Activated CD8-positive, alpha-beta T cell treated with anti-CD3 and anti-CD28 coated beads for 36 hours (primary cell): ENCODE measurements around the gene DKKL1. TPM values are rescaled to one million over a fixed set of nuclear protein-coding genes. Genes with fewer than 3 reads are reported as not detected.

Experiments used
- ATAC-seq: fragments of 200-7000 bp; cut with Tn5 transposase; one replicate; pipeline ENCODE4 v1.10.0; 2021; ENCODE audit warnings: mild to moderate bottlenecking, moderate library complexity
- CTCF ChIA-PET: fragments of 350-600 bp; sonication (Branson Sonifier 250); formaldehyde crosslinking; loops from one replicate; lab custom pipeline; 2021; ENCODE audit warnings: antibody characterized with exemption; lab: Charles Lee
- POLR2A ChIA-PET: fragments of 350-600 bp; sonication (Branson Sonifier 250); formaldehyde crosslinking; loops from one replicate; lab custom pipeline; 2021; ENCODE audit warnings: antibody characterized with exemption; lab: Charles Lee
- DNase-seq: peaks from one replicate; pipeline ENCODE4 v3.0.0-alpha.2; 2020
- H3K27ac Mint-ChIP-seq: one replicate; pipeline ENCODE4 v1.8.0; 2021; ENCODE audit warnings: mild to moderate bottlenecking, mixed read lengths
- H3K27me3 Mint-ChIP-seq: one replicate; pipeline ENCODE4 v1.8.0; 2021; ENCODE audit warnings: mixed read lengths
- H3K36me3 Mint-ChIP-seq: one replicate; pipeline ENCODE4 v1.8.0; 2021; ENCODE audit warnings: low read depth, mixed read lengths
- H3K4me1 Mint-ChIP-seq: one replicate; pipeline ENCODE4 v1.8.0; 2021; ENCODE audit warnings: low read depth, mixed read lengths
- H3K4me3 Mint-ChIP-seq: one replicate; pipeline ENCODE4 v1.8.0; 2021; ENCODE audit warnings: mild to moderate bottlenecking, moderate library complexity, mixed read lengths
- H3K9me3 Mint-ChIP-seq: one replicate; pipeline ENCODE4 v1.8.0; 2021; ENCODE audit warnings: mixed read lengths
- intact Hi-C: fragments of 100-400 bp; cut with micrococcal nuclease; formaldehyde crosslinking; loops from one replicate; pipeline ENCODE4 v1.10.0; 2022
- total RNA-seq, 2 experiments: library from RNA; stranded (reverse); gene quantifications; one replicate each; pipeline ENCODE4 v1.2.3, GENCODE V29; 2021
- TF ChIP-seq, protein P1 (sequence below): fragments of 200-600 bp; IDR thresholded peaks from one replicate; pipeline ENCODE4 v1.8.0; 2022; ENCODE audit warnings: antibody characterized with exemption, mild to moderate bottlenecking

Gene DKKL1
- not detected for total RNA-seq

GRCh38 chr19:49363268-49364082 lies at the start of gene DKKL1:
Gene DKKL1, plus strand, starts transcription at chr19:49363877. Its CDS starts 122 bp downstream, at chr19:49363999.
- Mint-ChIP-seq H3K4me3 (no peak within 1 kb of the TSS), H3K9me3 (no peaks in the 10 kb centered on the region), H3K27ac (no peak within 1 kb of the TSS), H3K36me3 (no peaks in the 10 kb centered on the region), H3K4me1 (peaks cover 8% of the 10 kb centered on the region), H3K27me3 (peaks cover 28% of the 10 kb centered on the region)
- ChIA-PET CTCF (interaction anchor here (1.6 kb wide), 1 partner anchor 62 kb away, joined by 3 read pairs; the partner anchor contains the start of gene GFY), POLR2A (interaction anchor here (0.7 to 1.3 kb wide), 2 partner anchors 27 to 156 kb away, joined by 3 to 4 read pairs; no protein-coding TSS in a partner anchor)
- TF ChIP-seq, protein P1, sequence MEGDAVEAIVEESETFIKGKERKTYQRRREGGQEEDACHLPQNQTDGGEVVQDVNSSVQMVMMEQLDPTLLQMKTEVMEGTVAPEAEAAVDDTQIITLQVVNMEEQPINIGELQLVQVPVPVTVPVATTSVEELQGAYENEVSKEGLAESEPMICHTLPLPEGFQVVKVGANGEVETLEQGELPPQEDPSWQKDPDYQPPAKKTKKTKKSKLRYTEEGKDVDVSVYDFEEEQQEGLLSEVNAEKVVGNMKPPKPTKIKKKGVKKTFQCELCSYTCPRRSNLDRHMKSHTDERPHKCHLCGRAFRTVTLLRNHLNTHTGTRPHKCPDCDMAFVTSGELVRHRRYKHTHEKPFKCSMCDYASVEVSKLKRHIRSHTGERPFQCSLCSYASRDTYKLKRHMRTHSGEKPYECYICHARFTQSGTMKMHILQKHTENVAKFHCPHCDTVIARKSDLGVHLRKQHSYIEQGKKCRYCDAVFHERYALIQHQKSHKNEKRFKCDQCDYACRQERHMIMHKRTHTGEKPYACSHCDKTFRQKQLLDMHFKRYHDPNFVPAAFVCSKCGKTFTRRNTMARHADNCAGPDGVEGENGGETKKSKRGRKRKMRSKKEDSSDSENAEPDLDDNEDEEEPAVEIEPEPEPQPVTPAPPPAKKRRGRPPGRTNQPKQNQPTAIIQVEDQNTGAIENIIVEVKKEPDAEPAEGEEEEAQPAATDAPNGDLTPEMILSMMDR = no peak
- DNase-seq = peak; percentile 91
- intact Hi-C loops = no loop called here
- ATAC-seq = peak; percentile 90

- ChIA-PET POLR2A (no interaction called here), CTCF (interaction anchor here (0.9 to 4.8 kb wide), 2 partner anchors 14 to 116 kb away, joined by 4 to 23 read pairs; no protein-coding TSS in a partner anchor)
- Mint-ChIP-seq H3K36me3 (peaks cover 19% of the 10 kb centered on the region), H3K27me3 (no peaks in the 10 kb centered on the region), H3K4me3 (no peak overlapping the region), H3K9me3 (peaks cover 9% of the 10 kb centered on the region), H3K27ac (no peak overlapping the region), H3K4me1 (peaks cover 5% of the 10 kb centered on the region)
- DNase-seq = no peak
- TF ChIP-seq, protein P1 = no peak
- intact Hi-C loops = no loop called here
- ATAC-seq = no peak
These were observed 48.6 kb upstream of the DKKL1 start for GRCh38 chr19:49315111-49315510.

GRCh38 chr19:49316284-49316683 lies 47.4 kb upstream of the DKKL1 start:
- TF ChIP-seq, protein P1 = no peak
- ATAC-seq (no peak), DNase-seq (no peak)
- no peak overlapping the region for H3K4me3 Mint-ChIP-seq
- CTCF ChIA-PET = interaction anchor here (0.9 to 4.8 kb wide), 2 partner anchors 15 to 115 kb away, joined by 4 to 23 read pairs; no protein-coding TSS in a partner anchor
- no peaks in the 10 kb centered on the region for H3K27me3 Mint-ChIP-seq
- H3K27ac Mint-ChIP-seq = no peak overlapping the region
- peaks cover 5% of the 10 kb centered on the region for H3K4me1 Mint-ChIP-seq
- intact Hi-C loops = no loop called here
- POLR2A ChIA-PET = no interaction called here
- peaks cover 9% of the 10 kb centered on the region for H3K9me3 Mint-ChIP-seq
- peaks cover 21% of the 10 kb centered on the region for H3K36me3 Mint-ChIP-seq

DNA sequence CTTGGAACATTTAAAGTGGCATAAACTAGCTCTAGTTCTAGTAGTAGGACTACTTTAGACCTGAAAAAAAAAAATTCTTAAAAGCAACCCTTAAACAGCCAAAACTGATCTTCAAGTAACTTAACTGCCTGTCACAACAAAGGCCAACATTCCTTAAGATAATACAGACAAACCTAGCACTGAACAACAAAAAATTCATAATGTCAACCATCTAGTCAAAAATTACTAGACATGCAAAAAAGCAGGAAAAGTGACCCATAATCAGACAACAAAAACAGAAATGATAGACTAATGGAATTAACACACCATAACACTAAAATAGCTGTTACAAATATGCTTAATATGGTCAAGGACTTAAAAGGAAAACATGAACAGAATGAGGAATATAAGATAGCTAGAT lies 45.4 kb upstream of the DKKL1 start:
- POLR2A ChIA-PET = interaction anchor here (0.6 to 0.9 kb wide), 3 partner anchors 9 to 58 kb away, joined by 3 read pairs; no protein-coding TSS in a partner anchor
- peaks cover 6% of the 10 kb centered on the region for H3K4me1 Mint-ChIP-seq
- TF ChIP-seq, protein P1 = no peak

More for the DNA sequence above, 45.4 kb upstream of the DKKL1 start:
- Mint-ChIP-seq H3K9me3 (peaks cover 11% of the 10 kb centered on the region), H3K36me3 (peaks cover 23% of the 10 kb centered on the region), H3K27ac (no peak overlapping the region), H3K4me3 (no peak overlapping the region), H3K27me3 (no peaks in the 10 kb centered on the region)
- DNase-seq = no peak
- no peak for ATAC-seq
- CTCF ChIA-PET = interaction anchor here (0.7 to 4.8 kb wide), 4 partner anchors 10 to 119 kb away, joined by 3 to 23 read pairs (median 4); no protein-coding TSS in a partner anchor
- intact Hi-C loops = no loop called here
